ENCODE data around the gene PTPRZ1. TPM values are rescaled to one million over a fixed set of nuclear protein-coding genes. Genes with fewer than 3 reads are reported as not detected.

PTPRZ1 gene
- total RNA-seq (2014; rRNA removed) (not detected in 2 replicates), Bru-seq, nascent RNA (percentile 1 among the genes with signal in this experiment), BruChase-seq, experiment 1, labeled RNA remaining after a 6-hour chase (percentile 1 among the genes with signal in this experiment), BruChase-seq, experiment 2, labeled RNA remaining after a 2-hour chase (percentile 0 among the genes with signal in this experiment)
- long read RNA-seq, result 0 reads

- TF ChIP-seq EZH2 (IDR thresholded peaks at IDR 0.05; ENCODE audit: low read length, unreplicated experiment), result no peak
- H3K9me2 ChIP-seq (replicated peaks; ENCODE audit: low read length), result no peaks in the 10 kb centered on the region
- no peaks in the 10 kb centered on the region for H4K20me1 ChIP-seq (ENCODE audit: low read length)
- H3K4me1 ChIP-seq (ENCODE audit: insufficient read depth, low read length), result no peaks in the 10 kb centered on the region
- peaks cover 57% of the 10 kb centered on the region for H3K27me3 ChIP-seq (ENCODE audit: low read length)
- POLR2A ChIA-PET (ENCODE audit: unreplicated experiment), result no interaction called here
- ATAC-seq, result peak; percentile 67
- intact Hi-C loops (cut with micrococcal nuclease), result no loop called here
- H3K79me2 ChIP-seq (ENCODE audit: low read length), result no peaks in the 10 kb centered on the region
- H3F3A ChIP-seq (ENCODE audit: low read length, unreplicated experiment), result no peaks in the 10 kb centered on the region
- no peak within 1 kb of the TSS for H3K27ac ChIP-seq (ENCODE audit: low read length)
- H3K4me3 ChIP-seq (ENCODE audit: low read length), result peak within 1 kb of the TSS; percentile 51
- peak within 1 kb of the TSS; percentile 73 for H2AFZ ChIP-seq (ENCODE audit: low read length)
- CTCF ChIA-PET, result no interaction called here
- BruUV-seq (replicated peaks), result no TSS peak
- H3K4me2 ChIP-seq (ENCODE audit: low read length), result peak within 1 kb of the TSS; percentile 80
- H3K9me3 ChIP-seq (ENCODE audit: low read length), result no peaks in the 10 kb centered on the region
- DNase-seq, result no peak
- H3K36me3 ChIP-seq (ENCODE audit: low read depth, low read length), result no peaks in the 10 kb centered on the region
- no peak within 1 kb of the TSS for H3K9ac ChIP-seq (ENCODE audit: low read length)
Measured at GRCh38 chr7:121872831-121873288, at the start of gene PTPRZ1. Gene PTPRZ1 (plus strand): TSS chr7:121873161. CDS start chr7:121873500, 339 bp downstream.

- Histone ChIP-seq H2AFZ (ENCODE audit: low read length) (no peak overlapping the region), H3K9me3 (ENCODE audit: low read length) (no peaks in the 10 kb centered on the region), H3K9ac (ENCODE audit: low read length) (no peak overlapping the region), H3K4me1 (ENCODE audit: insufficient read depth, low read length) (no peaks in the 10 kb centered on the region), H3K4me2 (ENCODE audit: low read length) (no peak overlapping the region), H3K27ac (ENCODE audit: low read length) (no peak overlapping the region), H3K9me2 (replicated peaks; ENCODE audit: low read length) (no peaks in the 10 kb centered on the region), H3K27me3 (ENCODE audit: low read length) (no peaks in the 10 kb centered on the region), H3K79me2 (ENCODE audit: low read length) (no peaks in the 10 kb centered on the region), H3F3A (ENCODE audit: low read length, unreplicated experiment) (no peaks in the 10 kb centered on the region), H3K36me3 (ENCODE audit: low read depth, low read length) (no peaks in the 10 kb centered on the region), H4K20me1 (ENCODE audit: low read length) (no peaks in the 10 kb centered on the region), H3K4me3 (ENCODE audit: low read length) (no peak overlapping the region)
- DNase-seq (no peak), ATAC-seq (no peak)
- BruUV-seq (replicated peaks), result no TSS peak
- ChIA-PET CTCF (no interaction called here), POLR2A (ENCODE audit: unreplicated experiment) (no interaction called here)
- intact Hi-C loops (cut with micrococcal nuclease), result no loop called here
- no peak for TF ChIP-seq CTCF (conservative IDR thresholded peaks at IDR 0.05; ENCODE audit: low read depth, low read length)
- no peak for TF ChIP-seq EZH2phosphoT487 (IDR thresholded peaks at IDR 0.05; ENCODE audit: borderline replicate concordance, low read length)
- TF ChIP-seq EZH2 (IDR thresholded peaks at IDR 0.05; ENCODE audit: low read length, unreplicated experiment), result no peak
Measured at GRCh38 chr7:121824276-121824675, 48.7 kb upstream of the PTPRZ1 start.

GRCh38 chr7:121831351-121831750 lies 41.6 kb upstream of the PTPRZ1 start:
- intact Hi-C loops (cut with micrococcal nuclease), result no loop called here
- Histone ChIP-seq H3K9me2 (replicated peaks; ENCODE audit: low read length) (no peaks in the 10 kb centered on the region), H3K27me3 (ENCODE audit: low read length) (no peaks in the 10 kb centered on the region), H2AFZ (ENCODE audit: low read length) (no peak overlapping the region), H4K20me1 (ENCODE audit: low read length) (no peaks in the 10 kb centered on the region), H3K9me3 (ENCODE audit: low read length) (no peaks in the 10 kb centered on the region), H3K79me2 (ENCODE audit: low read length) (no peaks in the 10 kb centered on the region), H3F3A (ENCODE audit: low read length, unreplicated experiment) (no peaks in the 10 kb centered on the region), H3K36me3 (ENCODE audit: low read depth, low read length) (no peaks in the 10 kb centered on the region), H3K4me3 (ENCODE audit: low read length) (no peak overlapping the region), H3K4me1 (ENCODE audit: insufficient read depth, low read length) (no peaks in the 10 kb centered on the region), H3K27ac (ENCODE audit: low read length) (no peak overlapping the region), H3K4me2 (ENCODE audit: low read length) (no peak overlapping the region), H3K9ac (ENCODE audit: low read length) (no peak overlapping the region)
- DNase-seq, result no peak
- BruUV-seq (replicated peaks), result no TSS peak
- TF ChIP-seq EZH2 (IDR thresholded peaks at IDR 0.05; ENCODE audit: low read length, unreplicated experiment) (no peak), CTCF (conservative IDR thresholded peaks at IDR 0.05; ENCODE audit: low read depth, low read length) (no peak), EZH2phosphoT487 (IDR thresholded peaks at IDR 0.05; ENCODE audit: borderline replicate concordance, low read length) (no peak)
- ATAC-seq, result no peak
- POLR2A ChIA-PET (ENCODE audit: unreplicated experiment), result no interaction called here
- CTCF ChIA-PET, result no interaction called here
